GM12892 (cell line): ENCODE measurements around the gene KRT20.

Source experiments
- DNase-seq: peaks from one replicate; pipeline ENCODE4 v3.0.0; 2011; ENCODE audit not compliant: insufficient read length
- FAIRE-seq: peaks from 2 replicates; lab custom pipeline; 2011; peaks lifted over from hg19 to GRCh38; lab: Jason Lieb, UNC
- POLR2A ChIP-seq: IDR thresholded peaks from 2 replicates; pipeline ENCODE4 v1.6.1; 2011; ENCODE audit warnings: low read depth, low read length, control low read depth
- POLR2AphosphoS5 ChIP-seq: IDR thresholded peaks from 2 replicates; pipeline ENCODE4 v1.6.1; 2011; ENCODE audit warnings: low read depth, low read length, control low read depth
- TAF1 ChIP-seq: IDR thresholded peaks from 2 replicates; pipeline ENCODE4 v1.6.1; 2011; ENCODE audit warnings: low read depth, mild to moderate bottlenecking, control low read depth, low read length, borderline replicate concordance

Gene KRT20

DNA sequence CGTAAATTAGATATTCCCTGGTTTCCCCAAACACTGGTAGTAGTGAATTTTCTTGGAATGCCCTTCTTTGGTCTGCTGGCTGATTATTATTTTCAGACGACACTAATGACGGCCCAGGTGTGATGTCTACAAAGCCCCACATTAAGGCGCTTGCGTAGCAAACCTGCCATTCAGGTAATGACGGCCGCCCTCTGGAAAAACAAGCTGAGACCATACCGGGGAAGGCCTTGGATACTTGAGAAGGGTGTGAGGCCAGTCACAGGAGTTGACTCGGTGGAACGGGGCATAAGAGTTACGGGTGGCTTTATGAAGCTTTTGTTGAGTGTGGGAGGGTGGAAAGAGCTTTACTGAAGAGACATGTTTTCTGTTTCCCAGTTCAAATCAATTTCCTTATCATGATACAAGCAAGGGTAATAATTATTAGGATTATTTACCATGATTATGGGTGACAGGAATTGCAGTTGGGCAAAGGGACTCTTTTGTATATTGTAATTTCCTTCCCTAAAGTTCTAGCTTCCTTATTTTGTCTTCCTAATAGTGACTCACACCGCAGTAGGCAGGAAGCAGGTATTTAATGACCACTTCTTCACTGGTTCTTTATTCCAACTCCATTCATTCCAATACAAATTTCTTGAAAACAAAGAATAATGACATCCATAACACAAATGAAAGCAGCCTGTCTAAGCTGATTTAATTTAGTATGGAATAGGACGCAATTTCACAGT, 27.6 kb upstream of the KRT20 start:
- DNase-seq (no peak), FAIRE-seq (no peak)
- TF ChIP-seq TAF1 (no peak), POLR2A (no peak), POLR2AphosphoS5 (no peak)

DNA sequence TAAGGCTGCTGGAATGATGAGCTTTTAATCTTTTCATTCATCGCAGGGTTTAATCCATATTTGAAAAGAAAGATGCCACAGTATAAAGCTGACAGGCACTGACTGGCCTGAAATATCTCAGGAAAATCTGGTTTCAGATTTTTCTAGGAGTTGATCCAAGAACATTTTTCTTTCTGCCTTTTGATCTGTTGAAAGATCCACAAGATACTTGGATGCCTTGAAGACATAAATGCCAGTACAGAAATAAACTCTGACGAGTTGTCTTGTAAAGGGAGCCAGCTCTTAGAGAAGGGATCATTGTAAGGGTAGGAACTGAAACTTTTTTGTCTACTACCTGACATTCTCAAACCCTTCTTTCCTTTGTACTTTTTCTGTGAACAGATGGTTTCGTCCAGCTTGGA, 25.4 kb upstream of the KRT20 start:
- TF ChIP-seq TAF1 (no peak), POLR2AphosphoS5 (no peak), POLR2A (no peak)
- DNase-seq = no peak
- no peak for FAIRE-seq

- FAIRE-seq (no peak), DNase-seq (no peak)
- TF ChIP-seq POLR2A = no peak
- no peak for TF ChIP-seq POLR2AphosphoS5
- TF ChIP-seq TAF1 = no peak
These were observed 24.7 kb upstream of the KRT20 start for GRCh38 chr17:40909755-40910154.

DNA sequence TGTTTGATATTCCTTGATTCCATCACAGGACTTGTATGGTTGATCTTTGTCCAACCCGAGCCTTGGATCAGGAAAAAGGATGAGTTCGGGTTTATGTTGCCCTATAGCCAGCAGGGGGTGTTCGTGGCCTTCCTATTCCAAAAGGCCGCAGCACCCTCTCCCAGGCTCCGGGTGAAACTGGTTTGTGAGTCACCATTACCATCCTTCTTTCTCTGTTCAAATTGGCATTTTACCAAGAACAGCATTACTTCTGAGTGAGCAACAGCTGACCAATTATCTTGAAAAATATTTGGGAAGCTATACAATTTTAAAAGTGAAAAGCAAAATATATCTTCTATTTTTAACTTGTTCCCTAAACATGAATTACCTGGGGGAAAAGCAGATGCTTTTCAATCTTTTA, 24.3 kb upstream of the KRT20 start:
- DNase-seq (peak; percentile 27), FAIRE-seq (peak; percentile 53)
- TF ChIP-seq POLR2AphosphoS5 = no peak
- TF ChIP-seq POLR2A = no peak
- no peak for TF ChIP-seq TAF1

GRCh38 chr17:40906613-40907012, 21.6 kb upstream of the KRT20 start:
- FAIRE-seq (no peak), DNase-seq (no peak)
- no peak for TF ChIP-seq TAF1
- no peak for TF ChIP-seq POLR2A
- no peak for TF ChIP-seq POLR2AphosphoS5

DNA sequence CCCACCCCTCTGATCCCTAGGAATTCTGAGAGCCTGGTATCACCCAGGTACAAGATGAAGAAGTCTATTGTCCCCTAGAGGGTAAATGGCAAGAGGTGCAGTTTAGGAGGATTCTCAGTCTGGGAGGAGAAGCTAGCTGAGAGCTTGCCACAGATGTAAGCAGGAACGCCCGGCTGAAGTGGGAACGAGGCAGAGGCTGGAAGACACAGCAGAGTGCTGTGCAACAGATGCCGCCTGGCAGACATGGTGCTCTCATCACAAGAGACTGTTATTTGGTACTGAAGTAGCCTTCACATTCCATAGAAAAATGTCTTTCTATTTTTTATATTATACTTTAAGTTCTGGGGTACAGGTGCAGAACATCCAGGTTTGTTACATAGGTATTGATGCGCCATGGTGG, 20.3 kb upstream of the KRT20 start:
- FAIRE-seq (no peak), DNase-seq (no peak)
- no peak for TF ChIP-seq TAF1
- no peak for TF ChIP-seq POLR2AphosphoS5
- TF ChIP-seq POLR2A = no peak

DNA sequence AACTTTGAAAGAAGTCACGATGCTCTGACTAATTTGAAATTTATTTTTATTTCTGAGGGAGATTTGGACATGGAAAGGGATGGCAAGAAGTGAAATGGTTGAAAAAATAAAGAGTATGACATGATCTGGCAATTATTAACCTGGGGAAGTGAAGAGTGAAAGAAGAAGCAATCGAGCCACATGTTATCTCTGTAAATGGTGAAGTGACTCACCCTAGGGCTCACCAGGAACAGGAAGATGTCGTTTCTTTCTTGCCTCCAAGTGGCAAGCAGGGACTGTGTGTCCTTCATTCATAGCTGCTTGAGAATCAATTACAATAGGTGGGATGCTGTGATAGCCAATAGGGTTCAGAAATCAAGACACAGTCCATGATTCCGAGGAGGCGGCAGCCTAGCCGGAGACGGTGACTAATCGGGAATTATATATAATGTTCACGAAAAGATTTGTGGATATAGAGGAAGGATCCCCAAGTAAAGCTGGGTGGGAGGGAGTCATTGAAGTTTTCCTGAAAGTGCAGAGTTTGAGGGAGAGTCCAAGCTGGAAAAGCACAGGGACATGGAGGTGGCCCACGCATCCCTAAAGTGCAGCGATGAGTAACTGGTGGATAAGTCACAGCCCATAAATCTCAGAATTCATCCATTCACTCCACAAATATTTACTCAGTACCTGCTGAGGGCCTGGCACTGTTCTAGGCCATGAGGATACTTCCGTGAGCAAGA, 18.2 kb upstream of the KRT20 start:
- TF ChIP-seq POLR2AphosphoS5 (no peak), TAF1 (no peak), POLR2A (no peak)
- DNase-seq (no peak), FAIRE-seq (no peak)

DNA sequence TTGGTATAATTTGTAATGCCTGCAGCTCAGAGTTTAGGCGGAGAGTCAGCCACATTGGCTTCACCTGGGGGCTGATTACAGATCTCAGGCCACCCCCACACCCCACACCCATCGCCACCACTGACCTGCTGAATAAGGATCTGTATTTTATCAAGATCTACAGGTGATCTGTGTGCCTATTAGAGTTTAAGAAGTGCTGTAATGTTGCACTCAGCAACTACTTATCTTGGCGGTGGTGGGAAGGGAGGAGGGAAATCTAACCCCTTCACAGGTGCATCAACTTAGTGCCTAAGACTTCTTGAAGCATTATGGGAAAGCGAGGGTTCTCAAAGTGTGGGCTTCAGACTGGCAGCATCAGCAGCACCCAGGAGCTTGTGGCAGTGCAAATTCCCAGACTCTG, 17.5 kb upstream of the KRT20 start:
- DNase-seq (no peak), FAIRE-seq (no peak)
- no peak for TF ChIP-seq POLR2A
- TF ChIP-seq POLR2AphosphoS5 = no peak
- no peak for TF ChIP-seq TAF1

GRCh38 chr17:40901981-40902474, 17.0 kb upstream of the KRT20 start:
- no peak for DNase-seq
- no peak for FAIRE-seq
- no peak for TF ChIP-seq TAF1
- no peak for TF ChIP-seq POLR2A
- TF ChIP-seq POLR2AphosphoS5 = no peak

GRCh38 chr17:40900809-40901356, 15.8 kb upstream of the KRT20 start:
- FAIRE-seq (no peak), DNase-seq (no peak)
- no peak for TF ChIP-seq POLR2AphosphoS5

DNA sequence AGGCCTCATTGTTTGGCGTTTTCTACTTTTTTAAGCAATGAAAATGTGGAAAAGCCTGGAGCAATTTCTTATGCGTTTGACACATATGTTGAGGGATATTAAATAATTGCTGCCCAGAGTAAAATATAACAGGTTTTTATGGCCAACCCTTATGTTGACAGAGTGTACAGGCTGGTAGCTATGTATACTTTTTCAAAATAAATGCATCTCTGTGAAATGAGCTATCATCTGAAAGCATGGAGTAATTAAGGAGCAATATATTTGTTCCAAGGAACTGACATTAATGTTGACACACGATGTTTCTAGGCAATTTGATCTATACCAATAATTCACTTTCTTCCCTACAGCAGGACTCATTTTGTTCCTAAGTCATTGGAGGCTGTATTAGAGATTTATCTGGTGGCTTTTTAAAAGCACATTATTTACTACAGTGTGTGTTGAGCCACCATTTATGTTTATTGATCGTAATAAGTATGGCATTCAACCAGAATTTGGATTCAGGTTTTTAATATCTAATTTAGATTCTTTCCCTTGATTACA, 11.9 kb upstream of the KRT20 start:
- FAIRE-seq (no peak), DNase-seq (no peak)
- TF ChIP-seq POLR2AphosphoS5 (no peak), TAF1 (no peak), POLR2A (no peak)
